PFSK-1 (cell line): ENCODE measurements around the gene ISG20L2.

Experiments used
- POLR2AphosphoS5 ChIP-seq: IDR thresholded peaks from 2 replicates; pipeline ENCODE4 v1.6.1; 2012; ENCODE audit warnings: low read depth, mild to moderate bottlenecking, control low read depth, low read length, moderate library complexity
- TF ChIP-seq, protein P1 (sequence below), 2 experiments: IDR thresholded peaks; 2 replicates each; pipeline versions ENCODE4 v1.6.1 to v1.8.0; 2011 to 2012; ENCODE audit warnings: low read depth in 2 of 2, low read length in 2 of 2, control low read depth in 1 of 2, inconsistent platforms in 1 of 2, mild to moderate bottlenecking in 1 of 2, moderate library complexity in 1 of 2; ENCODE audit not compliant: insufficient read depth in 1 of 2

DNA sequence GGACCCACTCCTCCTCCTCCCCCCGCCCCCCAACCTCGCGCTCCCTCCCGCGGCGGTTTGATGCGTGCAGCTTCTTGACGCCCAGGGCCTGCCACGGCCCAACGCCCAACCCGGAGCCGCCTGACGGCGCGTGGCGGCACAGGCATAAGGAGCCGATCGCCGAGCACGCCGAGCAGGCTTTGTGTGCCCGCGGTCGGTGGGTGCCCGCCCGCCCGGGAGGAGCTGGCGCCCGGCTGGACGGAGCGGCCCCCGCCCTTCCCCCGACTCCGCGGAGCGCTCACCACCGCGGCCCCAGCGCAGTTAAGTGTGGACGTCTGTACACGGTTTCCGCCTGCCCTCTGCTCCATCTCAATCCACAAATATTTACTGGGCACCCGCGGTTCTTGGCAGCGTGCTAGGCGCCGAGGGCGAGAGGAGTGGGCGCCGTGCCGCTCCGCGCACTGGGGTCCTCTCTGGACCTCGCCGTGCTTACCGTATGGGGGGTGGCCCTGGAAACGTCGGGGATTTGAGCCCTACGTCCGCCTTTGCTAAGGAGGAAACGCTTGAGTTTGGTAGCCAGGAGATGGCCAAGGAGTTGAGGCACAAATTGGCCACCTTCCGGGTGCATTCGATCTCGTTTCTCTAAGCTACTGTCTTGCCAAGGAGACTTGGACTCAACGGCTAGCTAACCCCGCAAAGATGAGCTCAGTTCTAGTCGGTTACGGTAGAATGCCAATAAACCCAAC lies 23.4 kb upstream of the ISG20L2 start:
- TF ChIP-seq POLR2AphosphoS5 = peak; percentile 66; the same call in 1 of the 2 replicates
- TF ChIP-seq, protein P1, sequence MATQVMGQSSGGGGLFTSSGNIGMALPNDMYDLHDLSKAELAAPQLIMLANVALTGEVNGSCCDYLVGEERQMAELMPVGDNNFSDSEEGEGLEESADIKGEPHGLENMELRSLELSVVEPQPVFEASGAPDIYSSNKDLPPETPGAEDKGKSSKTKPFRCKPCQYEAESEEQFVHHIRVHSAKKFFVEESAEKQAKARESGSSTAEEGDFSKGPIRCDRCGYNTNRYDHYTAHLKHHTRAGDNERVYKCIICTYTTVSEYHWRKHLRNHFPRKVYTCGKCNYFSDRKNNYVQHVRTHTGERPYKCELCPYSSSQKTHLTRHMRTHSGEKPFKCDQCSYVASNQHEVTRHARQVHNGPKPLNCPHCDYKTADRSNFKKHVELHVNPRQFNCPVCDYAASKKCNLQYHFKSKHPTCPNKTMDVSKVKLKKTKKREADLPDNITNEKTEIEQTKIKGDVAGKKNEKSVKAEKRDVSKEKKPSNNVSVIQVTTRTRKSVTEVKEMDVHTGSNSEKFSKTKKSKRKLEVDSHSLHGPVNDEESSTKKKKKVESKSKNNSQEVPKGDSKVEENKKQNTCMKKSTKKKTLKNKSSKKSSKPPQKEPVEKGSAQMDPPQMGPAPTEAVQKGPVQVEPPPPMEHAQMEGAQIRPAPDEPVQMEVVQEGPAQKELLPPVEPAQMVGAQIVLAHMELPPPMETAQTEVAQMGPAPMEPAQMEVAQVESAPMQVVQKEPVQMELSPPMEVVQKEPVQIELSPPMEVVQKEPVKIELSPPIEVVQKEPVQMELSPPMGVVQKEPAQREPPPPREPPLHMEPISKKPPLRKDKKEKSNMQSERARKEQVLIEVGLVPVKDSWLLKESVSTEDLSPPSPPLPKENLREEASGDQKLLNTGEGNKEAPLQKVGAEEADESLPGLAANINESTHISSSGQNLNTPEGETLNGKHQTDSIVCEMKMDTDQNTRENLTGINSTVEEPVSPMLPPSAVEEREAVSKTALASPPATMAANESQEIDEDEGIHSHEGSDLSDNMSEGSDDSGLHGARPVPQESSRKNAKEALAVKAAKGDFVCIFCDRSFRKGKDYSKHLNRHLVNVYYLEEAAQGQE (IDR thresholded peaks at IDR 0.05; ENCODE audit: insufficient read depth in 1 of 2, low read depth in 2 of 2, low read length in 2 of 2) = no peak
